Measurements from ENCODE around the gene ROR1. TPM values are rescaled to one million over a fixed set of nuclear protein-coding genes. Genes with fewer than 3 reads are reported as not detected.

The ROR1 gene
- total and polyA plus RNA-seq, 10 of the 15 experiments (the other 5 are each of a cell fraction or from before 2014, with no cell fraction given), result 0.02 to 0.08 (median 0.05) TPM; not detected in 6

GRCh38 chr1:64080941-64081562 lies 307.2 kb downstream of the ROR1 start:
- no TSS peak for BruUV-seq (replicated peaks)
- ChIA-PET SMC1A (ENCODE audit: uncharacterized antibody, unreplicated experiment) (no interaction called here), POLR2A (no interaction called here), CTCF (no interaction called here), RAD21 (ENCODE audit: unreplicated experiment) (no interaction called here)
- H4K20me1 ChIP-seq (ENCODE audit: control insufficient read depth, insufficient read depth), result no peaks in the 10 kb centered on the region
- no peak for FAIRE-seq
- in situ Hi-C loops (cut with MboI) (no loop called here), intact Hi-C loops (cut with micrococcal nuclease; ENCODE audit: unreplicated experiment) (no loop called here)
- no peak overlapping the region for H3K4me2 ChIP-seq (ENCODE audit: control insufficient read depth, insufficient read depth)
- H3K27me3 ChIP-seq (replicated peaks in 1 of 2; ENCODE audit: control insufficient read depth in 2 of 2, insufficient read depth in 2 of 2, low read length in 1 of 2), result no peaks in the 10 kb centered on the region
- WGBS (ENCODE audit: insufficient coverage, insufficient replicate concordance, low lambda C conversion rate, missing lambda C conversion rate), result 10% methylated on average over 3 of the region's 3 CpGs
- DNase-seq (ENCODE audit: low read depth, low spot score), result no peak
- no peaks in the 10 kb centered on the region for H3K36me3 ChIP-seq (ENCODE audit: control insufficient read depth in 2 of 2, insufficient read depth in 2 of 2, low read length in 1 of 2)
- H3K4me1 ChIP-seq (ENCODE audit: control insufficient read depth, insufficient read depth, low read length), result no peaks in the 10 kb centered on the region
- H3K27ac ChIP-seq (ENCODE audit: control insufficient read depth, insufficient read depth), result no peak overlapping the region
- H3K79me2 ChIP-seq (ENCODE audit: control insufficient read depth, insufficient read depth, low read length), result no peaks in the 10 kb centered on the region
- TF ChIP-seq BHLHE40 (IDR thresholded peaks at IDR 0.05; ENCODE audit: borderline replicate concordance in 1 of 2, low read depth in 2 of 2, low read length in 1 of 2), result no peak
- TF ChIP-seq FOS (IDR thresholded peaks at IDR 0.05; ENCODE audit: borderline replicate concordance, extremely low read depth, insufficient read length), result no peak
- TF ChIP-seq TAF1 (IDR thresholded peaks at IDR 0.05; ENCODE audit: borderline replicate concordance, low read depth, low read length), result no peak
- no peak for TF ChIP-seq POLR2AphosphoS5 (IDR thresholded peaks at IDR 0.05; ENCODE audit: low read length)
- TF ChIP-seq HDAC6 (IDR thresholded peaks at IDR 0.05; ENCODE audit: unreplicated experiment), result no peak
- TF ChIP-seq TCF12 (IDR thresholded peaks at IDR 0.05; ENCODE audit: low read depth, low read length), result no peak
- TF ChIP-seq PRDM15 (CRISPR knock-in tag; IDR thresholded peaks at IDR 0.05), result no peak
- no peak for TF ChIP-seq CTCF (IDR thresholded peaks at IDR 0.05 in 2 of 3, conservative IDR thresholded peaks at IDR 0.05 in 1 of 3; ENCODE audit: control insufficient read depth in 2 of 3, extremely low read depth in 1 of 3, insufficient read depth in 1 of 3, low read depth in 3 of 3, low read length in 3 of 3)
- no peak for TF ChIP-seq NFXL1 (IDR thresholded peaks at IDR 0.05; ENCODE audit: borderline replicate concordance)
- no peak for TF ChIP-seq SUZ12 (IDR thresholded peaks at IDR 0.05; ENCODE audit: unreplicated experiment)
- no peak for TF ChIP-seq SUPT20H (IDR thresholded peaks at IDR 0.05; ENCODE audit: borderline replicate concordance, control insufficient read depth, low read depth, low read length)
- no peak for TF ChIP-seq ZNF207 (IDR thresholded peaks at IDR 0.05; ENCODE audit: borderline replicate concordance)
- no peak for TF ChIP-seq ETV6 (conservative IDR thresholded peaks at IDR 0.05 in 1 of 2, IDR thresholded peaks at IDR 0.05 in 1 of 2; ENCODE audit: borderline replicate concordance in 1 of 2, low read depth in 1 of 2)
- TF ChIP-seq WRNIP1 (IDR thresholded peaks at IDR 0.05; ENCODE audit: borderline replicate concordance, low read depth, low read length), result no peak
- TF ChIP-seq NRF1 (conservative IDR thresholded peaks at IDR 0.05; ENCODE audit: low read depth, low read length), result no peak
- TF ChIP-seq TCF7 (IDR thresholded peaks at IDR 0.05; ENCODE audit: borderline replicate concordance), result no peak
- no peak for TF ChIP-seq TCF3 (IDR thresholded peaks at IDR 0.05; ENCODE audit: borderline replicate concordance, insufficient read depth, low read depth, low read length)
- TF ChIP-seq MEF2B (IDR thresholded peaks at IDR 0.05; ENCODE audit: partially characterized antibody, poor library complexity, severe bottlenecking), result no peak
- no peak for ATAC-seq
- H3K9ac ChIP-seq (ENCODE audit: control insufficient read depth, insufficient read depth, low read length), result no peak overlapping the region
- H3K9me3 ChIP-seq (replicated peaks; ENCODE audit: control insufficient read depth, insufficient read depth, low read length), result no peaks in the 10 kb centered on the region
- no peak overlapping the region for H2AFZ ChIP-seq (ENCODE audit: control insufficient read depth, low read depth, low read length)
- H3K4me3 ChIP-seq, result no peak overlapping the region
